ENCODE measurements around the gene ACP3.
"Not testable (repeated sequence)": the region's sequence is repeated elsewhere in the genome, so short reads cannot be mapped to it uniquely, and the experiment has no call there.

The ACP3 gene

DNA sequence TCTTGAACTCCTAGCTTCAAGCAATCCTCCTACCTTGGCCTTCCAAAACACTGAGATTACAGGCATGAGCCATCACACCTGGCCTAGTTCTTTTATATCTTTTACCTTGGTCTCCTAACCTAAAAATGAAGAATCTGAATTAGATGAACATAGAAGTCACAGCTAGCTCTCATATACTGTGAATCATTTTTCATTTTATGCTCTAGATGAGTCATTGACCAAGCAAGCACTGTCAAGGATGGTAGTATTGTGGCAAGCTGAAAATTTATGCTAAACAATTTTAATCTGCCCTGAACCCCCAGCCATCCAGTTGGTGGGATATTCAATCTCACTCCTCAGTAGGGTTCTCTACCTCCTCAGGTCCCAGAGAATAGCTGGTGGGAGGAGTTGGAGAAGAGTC, 51.8 kb downstream of the ACP3 start:
- no peak for DNase-seq

DNA sequence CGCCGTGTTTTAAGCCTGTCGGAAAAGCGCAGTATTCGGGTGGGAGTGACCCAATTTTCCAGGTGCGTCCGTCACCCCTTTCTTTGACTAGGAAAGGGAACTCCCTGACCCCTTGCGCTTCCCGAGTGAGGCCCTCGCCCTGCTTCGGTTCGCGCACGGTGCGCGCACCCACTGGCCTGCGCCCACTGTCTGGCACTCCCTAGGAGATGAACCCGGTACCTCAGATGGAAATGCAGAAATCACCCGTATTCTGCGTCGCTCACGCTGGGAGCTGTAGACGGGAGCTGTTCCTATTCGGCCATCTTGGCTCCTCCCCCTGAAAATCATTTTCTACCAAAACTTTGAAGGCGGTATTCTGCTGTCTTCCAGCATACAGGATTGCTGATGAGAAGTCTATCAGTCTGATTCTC, 59.7 kb downstream of the ACP3 start:
- peak; percentile 43 for DNase-seq

DNA sequence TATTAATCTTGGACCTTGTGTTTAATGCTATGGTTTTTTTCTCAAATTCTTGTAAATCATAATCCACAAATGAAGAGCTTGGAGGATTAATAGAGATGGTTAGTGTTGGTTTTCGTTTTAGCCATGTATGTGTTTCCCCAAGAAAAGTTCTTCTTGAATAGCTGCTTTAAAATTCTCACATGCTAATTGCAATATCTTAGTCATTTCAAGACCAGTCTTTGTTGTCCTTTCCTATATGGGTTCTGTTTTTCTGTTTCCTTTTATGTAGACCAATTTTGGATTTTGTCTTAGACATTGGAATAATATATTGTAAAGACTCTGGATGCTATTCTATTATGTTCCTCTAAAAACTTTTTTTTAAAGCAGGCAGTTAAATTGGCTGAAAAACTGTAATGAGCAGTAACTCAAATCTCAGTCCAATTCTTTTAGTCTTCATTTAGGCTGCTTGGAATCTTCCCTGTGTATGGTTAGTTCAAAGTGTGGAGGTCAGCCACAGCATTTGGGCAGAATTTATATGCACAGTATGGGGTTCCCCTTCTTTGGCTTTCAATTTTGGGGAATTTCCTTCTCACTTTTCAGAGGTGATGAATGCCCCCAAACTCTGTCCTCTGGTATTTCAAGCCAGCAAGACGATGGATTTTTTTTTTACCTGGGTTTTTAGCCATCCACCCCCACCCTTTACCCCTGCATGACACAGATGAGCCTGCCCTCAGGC, 61.0 kb downstream of the ACP3 start:
- no peak for DNase-seq

DNA sequence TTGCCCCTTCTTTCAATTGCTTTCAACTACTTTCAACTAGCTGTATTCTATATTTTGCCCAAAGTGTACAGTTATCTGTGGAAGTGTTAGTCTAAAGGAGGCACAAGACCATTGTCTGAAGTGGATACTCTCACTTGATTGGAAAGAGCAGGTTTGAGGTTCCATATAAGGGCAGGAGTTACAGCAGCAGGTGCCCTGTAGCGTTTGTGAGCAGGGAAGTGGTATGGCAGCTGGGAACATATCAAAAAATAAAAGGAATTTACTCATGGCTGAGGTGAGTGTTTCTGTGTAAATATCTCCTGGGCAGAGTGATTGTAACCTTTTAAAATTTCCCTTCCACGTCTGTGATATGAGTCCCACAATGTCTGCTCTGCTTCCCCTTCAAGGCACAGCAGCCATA, 61.6 kb downstream of the ACP3 start:
- DNase-seq, result peak; percentile 74

DNA sequence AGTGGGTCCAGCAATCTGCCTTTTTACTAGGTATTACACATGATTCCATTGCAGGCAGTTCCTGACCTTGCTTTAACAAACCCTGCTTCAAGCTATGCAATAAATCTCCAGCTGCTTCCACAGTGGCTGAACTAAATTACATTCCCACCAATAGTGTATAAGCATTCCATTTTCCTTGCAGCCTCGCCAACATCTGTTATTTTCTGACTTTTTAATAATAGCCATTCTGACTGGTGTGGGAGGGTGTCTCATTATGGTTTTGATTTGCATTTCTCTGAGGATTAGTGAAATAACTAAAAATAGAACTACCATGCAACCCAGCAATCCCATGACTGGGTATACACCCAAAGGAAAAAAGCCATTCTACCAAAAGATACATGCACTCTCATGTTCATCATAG, 63.7 kb downstream of the ACP3 start:
- no peak for DNase-seq

DNA sequence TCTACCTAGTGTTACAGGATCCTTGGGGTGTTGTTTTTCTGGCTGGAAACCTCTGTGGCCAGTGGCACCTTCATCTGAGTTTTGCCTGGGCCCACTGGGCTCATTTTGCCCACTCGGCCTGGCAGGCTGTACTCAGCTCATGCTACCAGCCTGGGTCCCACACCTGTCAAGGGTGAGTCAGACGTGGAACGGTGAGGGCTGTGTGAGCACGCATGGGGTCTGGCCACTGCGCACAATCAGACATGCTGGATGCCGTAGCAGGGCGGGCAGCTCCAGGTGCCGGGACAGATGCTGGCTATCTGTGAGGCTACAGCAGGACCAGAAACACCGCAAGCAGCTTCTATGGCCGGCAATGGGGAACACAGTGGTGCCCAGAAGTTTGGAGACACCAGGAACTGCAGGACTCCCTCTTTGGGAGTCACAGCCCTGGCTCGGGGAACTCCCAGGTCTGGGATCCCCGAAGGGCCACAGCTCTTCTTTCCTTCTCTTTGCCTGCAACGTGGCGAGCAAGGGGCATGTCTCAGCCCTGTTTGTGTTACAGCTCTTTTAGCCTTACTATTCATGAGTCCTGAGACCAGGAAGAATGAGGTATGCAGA, 64.2 kb downstream of the ACP3 start:
- DNase-seq, result no peak

DNA sequence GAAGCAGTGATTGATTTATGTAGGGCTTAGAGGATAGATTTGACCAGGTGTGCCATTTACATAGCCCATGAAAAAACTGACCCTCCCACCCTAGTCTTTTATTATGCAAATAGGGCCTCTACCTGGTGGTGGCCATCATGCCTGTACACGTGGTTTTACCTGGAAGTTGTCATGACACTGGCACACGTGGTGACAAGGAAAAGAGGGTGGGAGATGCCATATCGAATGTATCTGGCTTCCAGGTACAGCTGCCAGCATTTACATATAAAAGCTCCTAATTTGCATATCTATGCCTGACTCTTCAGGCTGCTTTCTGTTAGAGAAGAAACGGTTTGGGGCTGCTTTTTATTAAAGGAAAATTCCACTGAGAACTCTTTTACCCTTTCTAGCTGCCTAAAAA, 65.1 kb downstream of the ACP3 start:
- no peak for DNase-seq

DNA sequence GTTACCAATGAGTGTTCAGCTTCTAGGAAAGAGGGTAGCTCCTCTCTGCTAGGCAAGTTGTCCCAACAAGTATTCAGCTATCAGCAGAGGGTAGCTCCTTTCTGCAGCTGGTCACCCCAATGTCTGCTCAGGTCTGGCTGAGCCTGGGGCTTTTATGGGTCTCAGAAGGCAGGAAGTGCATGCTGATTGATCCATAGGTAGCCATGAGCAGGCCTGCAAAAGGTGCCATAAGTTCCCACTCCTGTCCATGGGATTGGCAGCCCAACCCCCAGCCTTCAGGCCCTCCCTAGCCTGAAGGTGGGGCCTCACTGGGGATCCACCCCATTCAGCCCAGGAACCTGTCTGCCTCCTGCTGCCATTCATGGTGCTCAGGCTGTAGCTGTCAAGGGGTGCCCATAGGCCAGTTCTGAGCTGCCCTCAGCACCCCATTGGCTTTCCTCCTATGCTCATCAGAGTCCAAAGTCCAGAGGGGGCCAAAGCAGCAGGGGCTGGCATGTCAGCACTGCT, 65.5 kb downstream of the ACP3 start:
- no peak for DNase-seq

DNA sequence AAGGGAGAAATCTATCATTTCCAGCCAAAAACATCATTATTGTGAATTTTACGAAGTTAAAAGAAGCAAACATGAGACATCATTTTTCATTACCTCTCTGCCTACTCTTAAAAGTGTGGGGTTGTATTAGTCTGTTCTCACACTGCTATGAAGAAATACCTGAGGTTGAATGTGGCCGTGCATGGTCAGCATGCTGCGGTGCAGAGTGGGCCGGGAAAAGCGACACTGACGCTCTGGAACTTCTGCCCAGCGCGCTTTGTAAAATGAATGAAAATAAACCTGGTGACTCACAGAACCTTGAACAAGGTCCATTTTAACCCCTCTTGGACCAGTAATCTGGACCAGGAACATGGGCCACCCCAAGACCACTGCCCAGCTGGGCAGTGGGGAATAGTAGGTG, 69.1 kb downstream of the ACP3 start:
- DNase-seq, result no peak

DNA sequence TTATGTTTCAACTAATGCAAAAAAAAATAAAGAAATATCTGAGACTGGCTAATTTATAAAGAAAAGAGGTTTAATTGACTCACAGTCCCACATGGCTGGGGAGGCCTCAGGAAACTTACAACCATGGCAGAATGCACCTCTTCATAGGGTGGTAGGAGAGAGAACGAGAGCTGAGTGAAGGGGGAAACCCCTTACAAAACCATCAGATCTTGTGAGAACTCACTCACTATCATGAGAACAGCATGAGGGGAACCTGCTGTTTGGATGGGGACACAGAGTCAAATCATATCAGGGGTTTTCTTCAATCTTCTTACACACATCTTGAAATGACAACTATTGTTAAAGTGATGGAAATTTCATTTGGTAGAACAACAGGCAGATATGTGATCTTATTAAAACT, 75.5 kb downstream of the ACP3 start:
- DNase-seq, result not testable (repeated sequence)

DNA sequence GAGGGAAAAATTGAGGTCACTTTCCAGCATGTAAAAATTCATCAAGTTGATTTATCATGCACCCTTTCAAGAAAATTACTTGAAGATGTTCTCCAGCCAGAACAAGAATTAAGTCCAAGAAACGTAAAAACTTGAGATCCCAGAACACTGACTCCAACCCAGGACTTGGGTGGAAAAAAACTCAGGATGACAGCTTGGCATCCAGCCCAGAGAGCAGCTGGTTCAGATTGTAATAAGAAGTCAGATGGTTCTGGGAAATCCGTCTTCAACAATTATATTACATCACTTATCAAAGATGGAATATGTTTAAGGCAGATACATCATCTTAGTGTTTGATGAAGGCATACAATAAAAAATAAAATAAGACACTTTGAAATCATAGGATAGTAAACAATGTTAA, 77.1 kb downstream of the ACP3 start:
- no peak for DNase-seq

DNA sequence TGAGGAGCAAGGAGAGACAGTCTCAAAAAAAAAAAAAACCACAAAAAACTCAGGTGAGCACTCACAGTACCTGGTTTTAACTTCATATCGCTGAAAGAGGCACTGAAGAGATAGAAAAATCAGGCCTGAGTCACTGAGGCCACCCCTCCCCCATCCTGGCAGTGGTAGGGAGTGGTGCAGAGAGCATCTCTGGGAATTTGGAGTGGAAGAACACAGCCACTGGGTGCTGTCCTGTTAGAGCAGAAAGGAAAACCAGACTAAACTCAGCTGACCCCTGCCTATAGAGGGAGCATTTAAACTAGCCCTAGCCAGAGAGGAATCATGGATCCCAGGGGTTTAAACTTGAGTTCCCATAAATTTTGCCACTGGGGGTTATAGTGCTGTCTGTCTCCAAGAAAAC, 77.9 kb downstream of the ACP3 start:
- no peak for DNase-seq

DNA sequence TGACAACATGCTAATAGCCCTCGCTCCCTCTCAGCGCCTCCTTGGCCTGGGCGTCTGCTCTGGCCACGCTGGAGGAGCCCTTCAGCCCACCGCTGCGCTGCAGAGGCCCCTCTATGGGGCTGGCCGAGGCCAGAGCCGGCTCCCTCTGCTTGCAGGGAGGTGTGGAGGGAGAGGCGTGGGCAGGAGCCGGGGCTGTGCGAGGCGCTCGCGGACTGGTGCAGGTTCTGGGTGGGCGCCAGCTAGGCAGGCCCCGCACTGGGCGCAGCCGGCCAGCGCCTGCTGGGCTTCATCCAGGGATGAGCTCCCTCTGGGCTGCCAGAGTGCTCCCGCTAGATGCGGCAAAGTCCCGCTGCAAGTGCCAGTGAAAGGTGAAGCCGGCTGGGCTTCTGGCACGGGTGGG, 79.0 kb downstream of the ACP3 start:
- no peak for DNase-seq

DNA sequence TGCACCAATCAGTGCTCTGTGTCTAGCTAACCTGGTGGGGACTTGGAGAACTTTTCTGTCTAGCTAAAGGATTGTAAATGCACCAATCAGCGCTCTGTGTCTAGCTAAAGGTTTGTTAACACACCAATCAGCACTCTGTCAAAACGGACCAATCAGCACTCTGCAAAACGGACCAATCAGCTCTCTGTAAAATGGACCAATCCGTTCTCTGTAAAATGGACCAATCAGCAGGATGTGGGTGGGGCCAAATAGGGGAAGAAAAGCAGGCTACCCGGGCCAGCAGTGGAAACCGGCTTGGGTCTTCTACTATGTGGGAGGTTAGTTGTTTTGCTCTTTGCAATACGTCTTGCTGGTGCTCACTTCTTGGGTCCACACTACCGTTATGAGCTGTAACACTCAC, 79.6 kb downstream of the ACP3 start:
- DNase-seq, result not testable (repeated sequence)

DNA sequence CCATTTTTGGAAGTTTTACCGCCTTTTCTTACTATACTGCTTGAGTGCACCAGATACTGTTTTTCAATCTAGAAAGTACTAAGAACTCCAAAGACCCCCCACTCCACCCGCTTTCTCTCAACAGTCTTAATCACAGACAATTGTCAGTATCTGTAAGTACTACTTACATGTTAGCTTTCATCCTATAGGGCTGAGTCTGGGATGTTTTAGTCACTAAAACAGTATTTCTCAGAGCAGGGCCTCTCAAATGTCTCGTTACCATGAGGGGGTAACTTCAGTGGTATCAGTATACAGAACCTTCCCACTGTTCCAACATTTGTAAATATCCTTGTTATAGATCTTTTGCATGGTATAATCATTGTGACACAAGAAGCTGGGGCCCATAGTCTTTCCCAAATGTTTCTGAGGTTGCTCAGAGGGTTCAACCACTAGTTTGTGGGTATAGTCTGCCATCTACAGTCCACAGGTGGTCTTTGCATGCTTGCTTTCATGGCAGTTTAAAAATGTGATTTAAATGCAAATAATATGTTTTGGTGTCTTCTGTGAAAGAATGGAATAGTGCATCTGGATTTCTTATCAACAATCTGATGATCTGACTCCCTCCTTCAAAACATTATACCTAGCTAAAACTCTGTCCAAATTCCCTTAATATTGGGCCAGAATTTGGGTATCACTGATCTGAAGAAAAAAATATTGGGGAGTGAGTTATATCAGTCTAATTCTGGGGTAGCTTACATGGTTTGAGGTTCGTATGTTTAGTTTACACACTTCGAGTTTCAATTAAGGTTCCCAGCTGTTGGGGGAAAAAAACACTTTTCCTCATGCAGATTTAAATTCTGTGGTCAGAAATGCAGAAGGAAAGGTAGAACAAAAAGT, 82.1 kb downstream of the ACP3 start:
- DNase-seq, result peak; percentile 62

DNA sequence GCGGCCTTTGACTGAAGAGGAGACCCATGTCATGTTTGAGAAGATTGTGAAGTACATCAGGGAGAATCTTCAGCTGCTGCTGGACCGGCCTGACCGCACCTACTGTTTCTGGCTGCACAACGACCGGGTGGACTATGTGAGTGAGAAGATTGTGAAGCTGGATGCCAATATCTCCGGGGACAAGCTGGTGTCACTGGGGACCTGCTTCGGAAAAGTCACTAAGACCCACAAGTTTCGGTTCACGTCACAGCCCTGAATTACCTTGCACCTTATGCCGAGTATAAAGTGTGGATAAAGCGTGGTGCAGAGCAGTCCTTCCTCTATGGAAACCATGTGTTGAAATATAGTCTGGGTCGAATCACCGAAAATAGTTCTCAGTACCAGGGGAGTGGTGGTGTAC, 84.0 kb downstream of the ACP3 start:
- DNase-seq, result no peak

DNA sequence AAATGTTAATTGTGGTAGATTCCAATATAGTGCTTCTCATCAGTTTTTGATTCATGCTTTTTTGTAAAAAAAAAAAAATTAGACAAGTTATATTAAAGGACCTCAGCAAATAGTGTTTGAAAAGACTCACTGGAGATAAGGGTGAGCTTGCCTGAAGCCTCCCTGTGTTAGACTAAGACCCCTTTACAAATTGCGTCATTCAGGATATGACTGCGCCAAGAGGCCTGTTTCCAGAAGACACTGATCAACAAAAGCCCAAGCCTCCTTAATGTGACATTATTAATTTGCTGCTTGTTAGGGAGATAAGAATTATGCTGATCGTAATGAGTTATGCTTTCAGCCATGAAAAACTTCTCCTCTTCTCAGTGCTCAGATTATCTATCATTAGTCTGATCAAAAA, 87.1 kb downstream of the ACP3 start:
- DNase-seq, result no peak

DNA sequence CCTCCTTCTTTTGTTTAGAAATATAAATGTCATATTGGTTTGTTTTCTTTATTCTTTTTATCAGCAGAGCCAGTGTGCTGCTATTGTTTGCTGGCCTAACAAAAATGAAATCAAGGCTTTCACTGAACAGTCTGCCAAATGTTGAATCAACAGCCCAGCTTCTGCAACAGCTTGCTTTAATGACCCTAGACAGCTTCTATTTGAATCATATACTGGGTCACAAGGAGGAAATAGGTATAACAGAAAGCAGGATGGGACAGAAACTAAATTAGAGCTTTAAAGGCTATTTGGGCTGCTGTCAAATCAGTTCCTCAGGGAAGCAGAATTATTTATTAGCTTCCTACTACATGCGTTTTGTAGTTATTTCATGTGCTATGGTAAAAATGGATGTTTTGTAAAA, 88.0 kb downstream of the ACP3 start:
- DNase-seq, result no peak

DNA sequence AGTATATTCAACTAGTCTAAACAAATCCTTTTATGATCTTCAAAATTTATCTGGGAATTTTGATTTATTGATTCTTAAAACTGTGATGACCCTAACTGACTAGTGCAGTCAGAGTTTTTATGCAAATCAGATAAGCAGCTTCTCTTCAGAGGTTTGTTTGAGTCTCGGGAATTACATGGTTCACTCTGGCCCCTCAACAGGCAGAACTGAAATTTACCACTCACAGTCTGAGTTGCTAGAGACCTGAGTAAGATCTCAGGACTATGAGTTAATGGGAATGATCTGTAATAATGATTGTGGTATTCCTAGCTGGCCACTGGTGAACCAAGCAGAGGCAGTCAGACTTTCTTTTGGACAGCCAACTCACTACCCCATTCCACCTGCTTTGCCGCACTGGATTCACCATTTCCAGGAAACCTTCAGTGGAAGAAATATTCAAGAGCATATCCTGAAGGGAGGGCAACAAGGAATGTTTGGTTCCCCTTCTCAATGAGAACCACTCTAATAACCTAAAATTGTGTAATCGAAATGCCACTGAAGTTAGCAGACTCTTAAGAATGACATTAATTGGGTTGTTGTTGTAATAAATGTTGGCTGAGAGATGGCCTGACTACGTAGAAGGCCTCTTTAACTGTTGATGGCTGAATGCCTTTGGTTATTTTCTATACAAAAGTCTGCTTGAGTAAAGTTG, 88.5 kb downstream of the ACP3 start:
- DNase-seq, result no peak

DNA sequence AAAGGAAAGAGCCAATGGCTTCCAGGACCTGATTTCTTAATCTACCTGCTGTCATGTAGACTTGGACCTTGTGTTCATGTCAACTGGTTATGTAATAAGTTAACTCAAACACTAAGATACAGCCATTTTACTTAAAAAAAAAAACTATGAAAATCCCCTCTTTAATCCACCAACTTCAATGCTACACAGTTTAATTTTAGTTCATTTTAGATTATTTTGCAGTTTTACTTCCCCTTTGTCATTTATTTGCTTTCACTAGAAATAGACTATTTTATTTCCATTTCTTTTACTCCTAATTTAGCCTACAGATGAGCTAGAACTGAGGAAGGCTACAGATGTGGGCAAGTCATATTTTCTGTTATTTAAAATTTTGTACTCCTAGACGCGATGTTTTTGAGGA, 89.4 kb downstream of the ACP3 start:
- no peak for DNase-seq

DNA sequence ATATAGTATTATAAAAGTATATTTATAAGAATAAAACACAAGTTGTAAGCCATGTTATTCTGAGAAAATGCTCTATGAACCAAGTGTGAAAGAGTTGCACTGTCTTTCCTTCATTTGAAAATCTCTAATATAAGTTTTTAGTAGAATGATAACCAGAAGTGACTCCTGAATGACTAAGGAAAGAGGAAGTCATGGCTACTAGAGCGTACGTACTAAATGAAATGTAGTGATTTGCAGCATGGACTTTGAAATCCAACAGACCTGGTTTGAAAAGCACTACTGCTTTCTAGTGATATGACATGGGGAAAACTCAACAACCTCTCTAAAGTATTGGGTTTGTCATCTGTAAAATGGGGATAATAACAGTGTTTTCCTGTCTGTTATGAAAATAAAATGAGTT, 89.8 kb downstream of the ACP3 start:
- DNase-seq, result no peak
